ENCODE results near the gene CEP290. TPM values are rescaled to one million over a fixed set of nuclear protein-coding genes. Genes with fewer than 3 reads are reported as not detected.

The CEP290 gene
- total RNA-seq, 4 donors from 2014 or later = 11.3 to 31.3 (median 16.4) TPM

DNA sequence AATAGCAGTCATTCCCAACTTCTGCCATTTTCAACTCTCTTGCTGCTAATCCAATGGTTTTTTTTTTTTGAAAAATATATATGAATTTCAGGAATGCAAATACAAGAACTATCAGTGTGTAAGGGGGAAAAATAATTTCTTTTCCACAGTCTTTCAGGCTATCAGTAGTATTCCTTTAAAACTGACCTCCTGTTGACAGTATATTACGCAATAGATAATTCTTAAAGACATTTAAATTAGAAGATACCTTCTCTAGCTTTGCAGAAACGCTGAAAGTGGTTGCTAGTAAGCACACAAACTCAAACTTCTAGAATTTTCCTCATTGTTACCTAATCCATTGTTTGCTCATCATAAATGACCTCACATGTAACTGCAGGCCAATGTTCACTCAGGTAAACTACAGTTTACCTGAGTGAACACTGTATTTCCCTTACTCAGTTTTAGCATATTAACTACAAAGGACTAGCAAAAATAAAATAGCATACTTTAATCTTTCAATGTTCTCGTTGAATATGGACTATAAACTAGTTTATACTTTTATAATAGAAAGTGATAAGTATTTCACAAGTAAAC is 112.7 kb downstream of the CEP290 start, which contains the start of gene C12orf50:
TSS of gene C12orf50 (minus strand) at position 309 of the 573 bp plus-strand sequence. CDS start 2,439 bp downstream, outside the sequence.
- TF ChIP-seq POLR2AphosphoS5 (IDR thresholded peaks at IDR 0.05) (no peak), POLR2A (IDR thresholded peaks at IDR 0.05) (no peak), EP300 (IDR thresholded peaks at IDR 0.05) (no peak)
- TF ChIP-seq, protein P1, sequence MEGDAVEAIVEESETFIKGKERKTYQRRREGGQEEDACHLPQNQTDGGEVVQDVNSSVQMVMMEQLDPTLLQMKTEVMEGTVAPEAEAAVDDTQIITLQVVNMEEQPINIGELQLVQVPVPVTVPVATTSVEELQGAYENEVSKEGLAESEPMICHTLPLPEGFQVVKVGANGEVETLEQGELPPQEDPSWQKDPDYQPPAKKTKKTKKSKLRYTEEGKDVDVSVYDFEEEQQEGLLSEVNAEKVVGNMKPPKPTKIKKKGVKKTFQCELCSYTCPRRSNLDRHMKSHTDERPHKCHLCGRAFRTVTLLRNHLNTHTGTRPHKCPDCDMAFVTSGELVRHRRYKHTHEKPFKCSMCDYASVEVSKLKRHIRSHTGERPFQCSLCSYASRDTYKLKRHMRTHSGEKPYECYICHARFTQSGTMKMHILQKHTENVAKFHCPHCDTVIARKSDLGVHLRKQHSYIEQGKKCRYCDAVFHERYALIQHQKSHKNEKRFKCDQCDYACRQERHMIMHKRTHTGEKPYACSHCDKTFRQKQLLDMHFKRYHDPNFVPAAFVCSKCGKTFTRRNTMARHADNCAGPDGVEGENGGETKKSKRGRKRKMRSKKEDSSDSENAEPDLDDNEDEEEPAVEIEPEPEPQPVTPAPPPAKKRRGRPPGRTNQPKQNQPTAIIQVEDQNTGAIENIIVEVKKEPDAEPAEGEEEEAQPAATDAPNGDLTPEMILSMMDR (IDR thresholded peaks at IDR 0.05) = no peak
- Histone ChIP-seq H3K36me3 (no peaks in the 10 kb centered on the region), H3K27ac (no peak within 1 kb of the TSS), H3K9me3 (no peaks in the 10 kb centered on the region), H3K4me3 (no peak within 1 kb of the TSS), H3K27me3 (no peaks in the 10 kb centered on the region), H3K4me1 (no peaks in the 10 kb centered on the region)
- 56 to 57% methylated on average over 3 of the region's 3 CpGs for WGBS, 2 donors (ENCODE audit: low coverage in 1 of 2)
- no peak for ATAC-seq

DNA sequence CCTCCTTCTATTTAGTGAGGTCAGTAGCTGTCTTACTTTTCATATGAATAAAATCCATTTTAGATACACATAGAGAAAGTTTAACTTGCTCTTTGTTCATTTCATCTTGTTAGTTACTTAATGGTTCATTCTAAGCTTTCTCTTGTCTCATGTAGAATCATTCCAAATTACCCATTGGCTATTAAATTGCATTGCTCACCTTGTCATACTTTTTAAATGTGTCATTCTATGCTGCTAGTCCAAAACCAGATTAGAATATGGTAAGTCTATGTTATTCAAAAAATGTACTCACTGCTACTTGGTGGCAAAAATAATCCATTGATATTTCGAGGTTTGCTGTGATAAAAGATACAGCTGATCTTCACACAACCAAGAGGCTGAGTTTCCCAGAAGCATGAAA is 115.7 kb downstream of the CEP290 start:
- no peak overlapping the region for H3K27ac ChIP-seq
- ATAC-seq = no peak
- H3K27me3 ChIP-seq = no peaks in the 10 kb centered on the region
- no peaks in the 10 kb centered on the region for H3K36me3 ChIP-seq
- 70% methylated on average over 1 of the region's 1 CpG; no CpG with 5 or more reads in 1 of the 2 donors for WGBS, 2 donors (ENCODE audit: low coverage in 1 of 2)
- no peak overlapping the region for H3K4me3 ChIP-seq
- no peak for TF ChIP-seq POLR2AphosphoS5 (IDR thresholded peaks at IDR 0.05)
- TF ChIP-seq, protein P1 (IDR thresholded peaks at IDR 0.05) = no peak
- TF ChIP-seq EP300 (IDR thresholded peaks at IDR 0.05) = no peak
- TF ChIP-seq POLR2A (IDR thresholded peaks at IDR 0.05) = no peak
- H3K4me1 ChIP-seq = no peaks in the 10 kb centered on the region
- no peaks in the 10 kb centered on the region for H3K9me3 ChIP-seq

DNA sequence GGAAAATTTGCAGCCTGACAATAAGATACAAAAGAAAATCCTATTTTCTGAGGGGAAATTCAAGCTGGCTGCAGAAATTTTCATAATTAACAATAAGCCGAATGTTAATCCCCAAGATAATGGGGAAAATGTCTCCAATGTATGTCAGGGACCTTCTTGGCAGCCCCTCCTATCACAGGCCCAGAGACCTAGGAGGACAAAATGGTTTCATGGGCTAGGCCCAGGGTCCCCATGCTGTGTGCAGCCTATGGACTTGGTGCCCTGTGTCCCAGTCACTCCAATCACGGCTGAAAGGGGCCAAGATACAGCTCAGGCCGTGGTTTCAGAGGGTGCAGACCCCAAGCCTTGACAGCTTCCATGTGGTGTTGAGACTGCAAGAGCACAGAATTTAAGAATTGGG is 123.9 kb downstream of the CEP290 start:
- Histone ChIP-seq H3K27ac (no peak overlapping the region), H3K9me3 (peaks cover 0 to 11% (median 0%) of the 10 kb centered on the region in 3 donors), H3K4me3 (no peak overlapping the region), H3K4me1 (no peaks in the 10 kb centered on the region), H3K36me3 (no peaks in the 10 kb centered on the region), H3K27me3 (no peaks in the 10 kb centered on the region)
- ATAC-seq = no peak
- TF ChIP-seq POLR2A (IDR thresholded peaks at IDR 0.05) (no peak), EP300 (IDR thresholded peaks at IDR 0.05) (no peak), POLR2AphosphoS5 (IDR thresholded peaks at IDR 0.05) (no peak)
- TF ChIP-seq, protein P1 (IDR thresholded peaks at IDR 0.05) = no peak
- WGBS, 2 donors (ENCODE audit: low coverage in 1 of 2) = 92 to 100% methylated on average over 1 of the region's 3 CpGs

DNA sequence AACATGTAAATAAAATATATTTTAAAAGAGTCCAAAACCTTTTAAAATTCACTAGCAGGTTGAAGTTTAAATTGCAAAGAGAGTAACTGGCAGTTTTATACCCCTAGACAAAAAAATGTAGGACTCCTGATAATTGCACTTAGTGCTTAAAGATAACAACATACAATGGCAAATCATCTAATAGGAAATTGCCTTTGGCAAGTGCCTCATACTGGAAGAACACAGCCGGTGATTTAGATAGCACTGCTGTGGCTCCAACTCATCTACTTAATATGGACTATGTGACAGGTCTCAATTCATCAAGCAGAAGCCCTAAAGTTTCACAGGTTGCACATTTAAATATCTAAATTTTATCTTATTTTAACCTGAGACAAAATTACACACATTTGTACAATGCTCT is 126.1 kb downstream of the CEP290 start:
- H3K4me1 ChIP-seq = no peaks in the 10 kb centered on the region
- H3K4me3 ChIP-seq = no peak overlapping the region
- no peaks in the 10 kb centered on the region for H3K36me3 ChIP-seq
- 17 to 86% methylated on average over 1 of the region's 1 CpG for WGBS, 2 donors (ENCODE audit: low coverage in 1 of 2)
- ATAC-seq = no peak
- H3K27me3 ChIP-seq = no peaks in the 10 kb centered on the region
- H3K27ac ChIP-seq = no peak overlapping the region
- TF ChIP-seq POLR2AphosphoS5 (IDR thresholded peaks at IDR 0.05) = no peak
- TF ChIP-seq, protein P1 (IDR thresholded peaks at IDR 0.05) = no peak
- no peak for TF ChIP-seq EP300 (IDR thresholded peaks at IDR 0.05)
- TF ChIP-seq POLR2A (IDR thresholded peaks at IDR 0.05) = no peak
- peaks cover 0 to 11% (median 0%) of the 10 kb centered on the region in 3 donors for H3K9me3 ChIP-seq

DNA sequence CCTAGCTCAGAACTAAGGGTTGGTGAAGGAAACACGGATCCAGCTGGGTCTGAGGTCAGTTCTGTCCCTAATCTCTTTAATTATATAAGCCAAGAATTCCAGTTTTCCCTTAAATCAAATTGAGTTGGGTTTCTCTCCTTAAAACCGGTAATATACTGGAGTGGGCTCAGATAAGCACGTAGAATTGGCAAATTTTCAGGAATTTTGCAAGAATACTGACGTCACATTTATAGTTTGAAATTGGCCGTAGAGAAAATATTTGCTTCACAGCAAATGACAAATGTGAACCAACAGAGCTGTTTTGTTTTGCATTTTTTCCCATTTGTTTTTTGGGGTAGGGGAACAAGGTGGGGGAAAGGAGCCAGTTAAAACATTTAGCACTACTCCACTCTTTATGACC is 130.1 kb downstream of the CEP290 start:
- H3K27ac ChIP-seq = no peak overlapping the region
- H3K27me3 ChIP-seq = no peaks in the 10 kb centered on the region
- no peak for ATAC-seq
- H3K9me3 ChIP-seq = no peaks in the 10 kb centered on the region
- TF ChIP-seq POLR2AphosphoS5 (IDR thresholded peaks at IDR 0.05) = no peak
- TF ChIP-seq POLR2A (IDR thresholded peaks at IDR 0.05) = no peak
- TF ChIP-seq, protein P1 (IDR thresholded peaks at IDR 0.05) = no peak
- no peak for TF ChIP-seq EP300 (IDR thresholded peaks at IDR 0.05)
- no peaks in the 10 kb centered on the region for H3K36me3 ChIP-seq
- 66% methylated on average over 5 of the region's 5 CpGs for WGBS, 2 donors (ENCODE audit: low coverage in 1 of 2)
- H3K4me1 ChIP-seq = no peaks in the 10 kb centered on the region
- no peak overlapping the region for H3K4me3 ChIP-seq

All from gastroesophageal sphincter (tissue), 4 donors.